Activated naive CD8-positive, alpha-beta T cell treated with anti-CD3 and anti-CD28 coated beads for 36 hours (primary cell): Measurements from ENCODE around the gene S100Z. TPM values are rescaled to one million over a fixed set of nuclear protein-coding genes. Genes with fewer than 3 reads are reported as not detected.
"Not testable (repeated sequence)": the region's sequence is repeated elsewhere in the genome, so short reads cannot be mapped to it uniquely, and the experiment has no call there.

Source experiments
- DNase-seq: peaks from one replicate; pipeline ENCODE4 v3.0.0; 2021
- H3K27ac Mint-ChIP-seq: one replicate; pipeline ENCODE4 v1.8.0; 2022; ENCODE audit warnings: mild to moderate bottlenecking, moderate library complexity, mixed read lengths
- H3K27me3 Mint-ChIP-seq: one replicate; pipeline ENCODE4 v1.8.0; 2022; ENCODE audit warnings: mild to moderate bottlenecking, mixed read lengths
- H3K36me3 Mint-ChIP-seq: one replicate; pipeline ENCODE4 v1.8.0; 2021; ENCODE audit warnings: mild to moderate bottlenecking, mixed read lengths
- H3K4me1 Mint-ChIP-seq: one replicate; pipeline ENCODE4 v1.8.0; 2021; ENCODE audit warnings: mixed read lengths
- H3K4me3 Mint-ChIP-seq: one replicate; pipeline ENCODE4 v1.8.0; 2022; ENCODE audit warnings: mild to moderate bottlenecking, moderate library complexity, mixed read lengths
- H3K9me3 Mint-ChIP-seq: one replicate; pipeline ENCODE4 v1.8.0; 2022; ENCODE audit warnings: mixed read lengths
- total RNA-seq, 2 experiments: library from RNA; stranded (reverse); gene quantifications; one replicate each; pipeline ENCODE4 v1.2.3, GENCODE V29; 2021

S100Z gene
- total RNA-seq, 2 experiments from 2014 or later: 0.23 TPM; not detected in 1

GRCh38 chr5:76818844-76819831, 30.7 kb upstream of the S100Z start, which contains the start of gene F2RL1:
TSS of gene F2RL1 (plus strand) at chr5:76819030. CDS start at chr5:76819183, 153 bp downstream.
- Mint-ChIP-seq H3K27me3 (peaks cover 27% of the 10 kb centered on the region), H3K9me3 (no peaks in the 10 kb centered on the region), H3K36me3 (peaks cover 3% of the 10 kb centered on the region), H3K27ac (no peak within 1 kb of the TSS), H3K4me1 (peaks cover 10% of the 10 kb centered on the region), H3K4me3 (peak within 1 kb of the TSS; percentile 79)
- peak; percentile 55 for DNase-seq

GRCh38 chr5:76819851-76820525, 29.8 kb upstream of the S100Z start:
- no peaks in the 10 kb centered on the region for H3K9me3 Mint-ChIP-seq
- H3K36me3 Mint-ChIP-seq: peaks cover 5% of the 10 kb centered on the region
- H3K27ac Mint-ChIP-seq: no peak overlapping the region
- no peak for DNase-seq
- H3K4me1 Mint-ChIP-seq: peaks cover 10% of the 10 kb centered on the region
- peaks cover 27% of the 10 kb centered on the region for H3K27me3 Mint-ChIP-seq
- peak overlapping the region; percentile 79 for H3K4me3 Mint-ChIP-seq

- H3K9me3 Mint-ChIP-seq: no peaks in the 10 kb centered on the region
- H3K4me1 Mint-ChIP-seq: peaks cover 10% of the 10 kb centered on the region
- no peak for DNase-seq
- no peak overlapping the region for H3K27ac Mint-ChIP-seq
- peaks cover 5% of the 10 kb centered on the region for H3K36me3 Mint-ChIP-seq
- H3K27me3 Mint-ChIP-seq: peaks cover 27% of the 10 kb centered on the region
- no peak overlapping the region for H3K4me3 Mint-ChIP-seq
Measured at GRCh38 chr5:76820526-76820890, 29.3 kb upstream of the S100Z start.

- peaks cover 10% of the 10 kb centered on the region for H3K4me1 Mint-ChIP-seq
- peaks cover 27% of the 10 kb centered on the region for H3K27me3 Mint-ChIP-seq
- H3K27ac Mint-ChIP-seq: no peak overlapping the region
- no peak overlapping the region for H3K4me3 Mint-ChIP-seq
- H3K36me3 Mint-ChIP-seq: peaks cover 5% of the 10 kb centered on the region
- no peak for DNase-seq
- no peaks in the 10 kb centered on the region for H3K9me3 Mint-ChIP-seq
Measured at GRCh38 chr5:76821136-76821535, 28.7 kb upstream of the S100Z start.

- not testable (repeated sequence) for H3K27ac Mint-ChIP-seq, H3K36me3 Mint-ChIP-seq, H3K9me3 Mint-ChIP-seq, DNase-seq, H3K4me3 Mint-ChIP-seq
- Mint-ChIP-seq H3K4me1 (peaks cover 10% of the 10 kb centered on the region), H3K27me3 (peaks cover 18% of the 10 kb centered on the region)
Measured at GRCh38 chr5:76822105-76822731, 27.6 kb upstream of the S100Z start.

GRCh38 chr5:76826416-76826815, 23.4 kb upstream of the S100Z start:
- H3K4me3 Mint-ChIP-seq, H3K4me1 Mint-ChIP-seq: not testable (repeated sequence)

GRCh38 chr5:76831110-76831452, 18.7 kb upstream of the S100Z start:
- no peak overlapping the region for H3K27ac Mint-ChIP-seq
- no peaks in the 10 kb centered on the region for H3K36me3 Mint-ChIP-seq
- DNase-seq: peak; percentile 20
- H3K4me3 Mint-ChIP-seq: no peak overlapping the region
- peaks cover 10% of the 10 kb centered on the region for H3K4me1 Mint-ChIP-seq
- no peaks in the 10 kb centered on the region for H3K9me3 Mint-ChIP-seq
- H3K27me3 Mint-ChIP-seq: no peaks in the 10 kb centered on the region

More at GRCh38 chr5:76826416-76826815, 23.4 kb upstream of the S100Z start:
- DNase-seq, H3K9me3 Mint-ChIP-seq, H3K27me3 Mint-ChIP-seq, H3K27ac Mint-ChIP-seq, H3K36me3 Mint-ChIP-seq: not testable (repeated sequence)

GRCh38 chr5:76836181-76836580, 13.6 kb upstream of the S100Z start:
- no peaks in the 10 kb centered on the region for H3K36me3 Mint-ChIP-seq
- H3K27ac Mint-ChIP-seq: no peak overlapping the region

GRCh38 chr5:76836585-76836984, 13.2 kb upstream of the S100Z start:
- no peaks in the 10 kb centered on the region for H3K4me1 Mint-ChIP-seq
- no peak for DNase-seq
- H3K27me3 Mint-ChIP-seq: no peaks in the 10 kb centered on the region
- no peaks in the 10 kb centered on the region for H3K9me3 Mint-ChIP-seq
- no peak overlapping the region for H3K4me3 Mint-ChIP-seq
- H3K36me3 Mint-ChIP-seq: no peaks in the 10 kb centered on the region
- H3K27ac Mint-ChIP-seq: no peak overlapping the region

More at GRCh38 chr5:76836181-76836580, 13.6 kb upstream of the S100Z start:
- no peaks in the 10 kb centered on the region for H3K27me3 Mint-ChIP-seq
- H3K4me1 Mint-ChIP-seq: peaks cover under 1% of the 10 kb centered on the region
- H3K9me3 Mint-ChIP-seq: no peaks in the 10 kb centered on the region
- DNase-seq: no peak
- H3K4me3 Mint-ChIP-seq: no peak overlapping the region

- peaks cover 9% of the 10 kb centered on the region for H3K27me3 Mint-ChIP-seq
- H3K36me3 Mint-ChIP-seq: no peaks in the 10 kb centered on the region
- H3K4me1 Mint-ChIP-seq: no peaks in the 10 kb centered on the region
- no peak for DNase-seq
- no peaks in the 10 kb centered on the region for H3K9me3 Mint-ChIP-seq
- no peak overlapping the region for H3K4me3 Mint-ChIP-seq
- H3K27ac Mint-ChIP-seq: no peak overlapping the region
Measured at GRCh38 chr5:76838481-76839261, 11.1 kb upstream of the S100Z start.

GRCh38 chr5:76841361-76841760, 8.5 kb upstream of the S100Z start:
- no peak for DNase-seq
- Mint-ChIP-seq H3K4me3 (no peak overlapping the region), H3K27ac (no peak overlapping the region), H3K9me3 (no peaks in the 10 kb centered on the region), H3K4me1 (no peaks in the 10 kb centered on the region), H3K27me3 (peaks cover 9% of the 10 kb centered on the region), H3K36me3 (no peaks in the 10 kb centered on the region)

- H3K36me3 Mint-ChIP-seq: no peaks in the 10 kb centered on the region
Measured at GRCh38 chr5:76845890-76846289, 3.9 kb upstream of the S100Z start.

GRCh38 chr5:76850543-76851145, 830 bp downstream of the S100Z start:
- Mint-ChIP-seq H3K4me3 (no peak overlapping the region), H3K27ac (no peak overlapping the region), H3K4me1 (peaks cover 9% of the 10 kb centered on the region), H3K36me3 (peaks cover 4% of the 10 kb centered on the region), H3K27me3 (no peaks in the 10 kb centered on the region), H3K9me3 (peaks cover 4% of the 10 kb centered on the region)
- no peak for DNase-seq

More at GRCh38 chr5:76845890-76846289, 3.9 kb upstream of the S100Z start:
- H3K9me3 Mint-ChIP-seq: no peaks in the 10 kb centered on the region
- no peak overlapping the region for H3K27ac Mint-ChIP-seq
- DNase-seq: no peak
- peaks cover 9% of the 10 kb centered on the region for H3K27me3 Mint-ChIP-seq
- H3K4me1 Mint-ChIP-seq: peaks cover 3% of the 10 kb centered on the region
- no peak overlapping the region for H3K4me3 Mint-ChIP-seq

- Mint-ChIP-seq H3K27ac (no peak overlapping the region), H3K4me1 (peaks cover 21% of the 10 kb centered on the region), H3K36me3 (peaks cover 15% of the 10 kb centered on the region), H3K9me3 (peaks cover 8% of the 10 kb centered on the region), H3K4me3 (no peak overlapping the region), H3K27me3 (no peaks in the 10 kb centered on the region)
- no peak for DNase-seq
Measured at GRCh38 chr5:76851728-76852369, 2.0 kb downstream of the S100Z start.
